ENCODE data around the gene GOSR2.

Gene GOSR2

GRCh38 chr17:46881015-46881414 lies 41.9 kb upstream of the GOSR2 start:
- Histone ChIP-seq H3K4me2 (ENCODE audit: low read depth, low read length, poor library complexity, severe bottlenecking) (no peak overlapping the region), H3K27me3 (ENCODE audit: insufficient read depth, low read length, poor library complexity, severe bottlenecking) (no peaks in the 10 kb centered on the region), H2AFZ (ENCODE audit: low read length) (no peak overlapping the region), H3K4me3 (ENCODE audit: low read length, poor library complexity, severe bottlenecking) (no peak overlapping the region), H3F3A (ENCODE audit: low read depth) (no peaks in the 10 kb centered on the region), H3K9me3 (ENCODE audit: insufficient read depth, low read depth, low read length) (no peaks in the 10 kb centered on the region), H4K20me1 (ENCODE audit: insufficient read depth, low read length, poor library complexity, severe bottlenecking) (no peaks in the 10 kb centered on the region), H3K79me2 (ENCODE audit: insufficient read depth, low read length) (no peaks in the 10 kb centered on the region), H3K9me2 (replicated peaks; ENCODE audit: low read depth, low read length) (no peaks in the 10 kb centered on the region), H3K9ac (ENCODE audit: low read depth, low read length, poor library complexity, severe bottlenecking) (no peak overlapping the region), H3K36me3 (ENCODE audit: insufficient read depth, low read length) (no peaks in the 10 kb centered on the region), H3K4me1 (ENCODE audit: insufficient read depth, low read length, poor library complexity, severe bottlenecking) (peaks cover 13% of the 10 kb centered on the region)
- TF ChIP-seq CTCF (conservative IDR thresholded peaks at IDR 0.05; ENCODE audit: low read length) (no peak), EZH2phosphoT487 (IDR thresholded peaks at IDR 0.05; ENCODE audit: borderline replicate concordance) (no peak)

GRCh38 chr17:46882666-46883065 lies 40.3 kb upstream of the GOSR2 start:
- Histone ChIP-seq H3K9me2 (replicated peaks; ENCODE audit: low read depth, low read length) (no peaks in the 10 kb centered on the region), H3K36me3 (ENCODE audit: insufficient read depth, low read length) (no peaks in the 10 kb centered on the region), H3K4me2 (ENCODE audit: low read depth, low read length, poor library complexity, severe bottlenecking) (no peak overlapping the region), H4K20me1 (ENCODE audit: insufficient read depth, low read length, poor library complexity, severe bottlenecking) (no peaks in the 10 kb centered on the region), H3K4me1 (ENCODE audit: insufficient read depth, low read length, poor library complexity, severe bottlenecking) (peaks cover 6% of the 10 kb centered on the region), H3K27me3 (ENCODE audit: insufficient read depth, low read length, poor library complexity, severe bottlenecking) (no peaks in the 10 kb centered on the region), H3K4me3 (ENCODE audit: low read length, poor library complexity, severe bottlenecking) (no peak overlapping the region), H3K9me3 (ENCODE audit: insufficient read depth, low read depth, low read length) (no peaks in the 10 kb centered on the region), H3K9ac (ENCODE audit: low read depth, low read length, poor library complexity, severe bottlenecking) (no peak overlapping the region), H3K79me2 (ENCODE audit: insufficient read depth, low read length) (no peaks in the 10 kb centered on the region), H3F3A (ENCODE audit: low read depth) (no peaks in the 10 kb centered on the region), H2AFZ (ENCODE audit: low read length) (no peak overlapping the region)
- no peak for TF ChIP-seq CTCF (conservative IDR thresholded peaks at IDR 0.05; ENCODE audit: low read length)
- TF ChIP-seq EZH2phosphoT487 (IDR thresholded peaks at IDR 0.05; ENCODE audit: borderline replicate concordance): no peak

- no peaks in the 10 kb centered on the region for H3K36me3 ChIP-seq (ENCODE audit: insufficient read depth, low read length)
- TF ChIP-seq CTCF (conservative IDR thresholded peaks at IDR 0.05; ENCODE audit: low read length) (no peak), EZH2phosphoT487 (IDR thresholded peaks at IDR 0.05; ENCODE audit: borderline replicate concordance) (no peak)
- no peaks in the 10 kb centered on the region for H3K9me2 ChIP-seq (replicated peaks; ENCODE audit: low read depth, low read length)
- H3K9ac ChIP-seq (ENCODE audit: low read depth, low read length, poor library complexity, severe bottlenecking): no peak overlapping the region
- peaks cover 4% of the 10 kb centered on the region for H3K4me1 ChIP-seq (ENCODE audit: insufficient read depth, low read length, poor library complexity, severe bottlenecking)
- H4K20me1 ChIP-seq (ENCODE audit: insufficient read depth, low read length, poor library complexity, severe bottlenecking): no peaks in the 10 kb centered on the region
- no peaks in the 10 kb centered on the region for H3F3A ChIP-seq (ENCODE audit: low read depth)
- H3K4me3 ChIP-seq (ENCODE audit: low read length, poor library complexity, severe bottlenecking): no peak overlapping the region
- no peaks in the 10 kb centered on the region for H3K9me3 ChIP-seq (ENCODE audit: insufficient read depth, low read depth, low read length)
- H3K4me2 ChIP-seq (ENCODE audit: low read depth, low read length, poor library complexity, severe bottlenecking): no peak overlapping the region
- no peaks in the 10 kb centered on the region for H3K79me2 ChIP-seq (ENCODE audit: insufficient read depth, low read length)
- no peaks in the 10 kb centered on the region for H3K27me3 ChIP-seq (ENCODE audit: insufficient read depth, low read length, poor library complexity, severe bottlenecking)
- H2AFZ ChIP-seq (ENCODE audit: low read length): no peak overlapping the region
These were observed 39.0 kb upstream of the GOSR2 start for GRCh38 chr17:46883871-46884520.
